C1 segment of cervical spinal cord (tissue), 14 donors: Measurements from ENCODE around the gene ACSS1.

ENCODE experiments used
- DNase-seq, 14 donors: peaks; one replicate each; lab custom pipeline; 2025; lab: John Stamatoyannopoulos, UW

ACSS1 gene

DNA sequence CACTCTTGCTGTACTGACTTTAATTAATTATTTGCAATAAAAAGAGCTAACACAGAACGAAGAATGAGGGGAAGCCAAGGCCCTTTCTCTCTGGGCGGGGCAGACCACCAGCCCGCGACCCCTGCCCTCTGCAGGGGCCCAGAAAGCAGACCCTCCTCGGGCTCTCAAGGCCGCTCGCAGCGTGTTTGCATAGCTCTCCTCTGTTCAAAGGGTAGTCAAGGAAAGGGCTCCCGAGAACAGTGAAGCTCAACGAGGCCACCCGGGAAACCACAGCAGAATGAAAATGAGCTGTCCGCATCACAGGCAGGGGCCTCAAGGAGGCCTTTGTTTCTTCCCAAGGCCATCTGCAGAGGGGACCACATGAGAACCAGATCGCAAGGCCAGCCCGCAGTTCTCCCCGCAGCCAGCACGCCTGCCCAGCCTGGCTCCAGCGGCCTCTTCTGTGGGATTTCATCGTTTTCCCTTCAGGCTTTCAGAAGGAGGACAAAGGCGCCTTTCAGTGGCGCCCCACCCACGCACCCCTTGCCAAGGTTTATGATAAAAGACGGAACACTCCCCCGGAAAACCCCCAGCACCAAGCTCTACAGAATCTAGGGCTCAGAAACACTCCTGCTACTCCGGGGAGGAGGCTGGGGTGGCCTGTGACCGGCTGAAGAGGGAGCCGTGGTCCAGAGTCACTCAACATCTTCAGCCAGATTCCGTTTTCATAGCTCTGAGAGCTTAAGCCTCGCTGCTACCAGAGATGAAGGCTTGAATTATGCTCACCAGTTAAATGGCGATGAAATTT, 25.3 kb downstream of the ACSS1 start:
- DNase-seq: peak in 13 of 14 donors; percentile 69 to 95 (median 87)

DNA sequence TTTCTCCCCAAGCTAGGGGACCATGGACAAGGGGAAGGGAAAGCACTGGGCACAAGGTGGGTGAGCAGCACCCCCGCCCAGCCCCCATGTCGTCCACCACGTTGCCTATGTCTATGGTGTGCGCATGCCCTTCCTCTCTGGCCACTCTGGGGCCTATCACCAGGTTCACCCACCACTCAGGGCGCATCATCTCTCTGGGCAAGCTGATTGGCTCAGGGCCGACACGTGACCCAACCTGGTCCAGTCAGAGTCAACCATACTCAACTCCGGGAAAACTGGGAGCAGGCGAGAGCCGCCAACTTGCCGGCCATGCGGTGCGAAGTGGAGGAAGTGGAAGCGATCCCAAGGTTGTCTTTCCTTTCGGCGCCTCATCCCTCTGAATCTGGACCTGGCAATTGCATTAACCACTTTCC, 25.9 kb downstream of the ACSS1 start:
- DNase-seq: peak in 9 of 14 donors; percentile 50 to 81 (median 70)

DNA sequence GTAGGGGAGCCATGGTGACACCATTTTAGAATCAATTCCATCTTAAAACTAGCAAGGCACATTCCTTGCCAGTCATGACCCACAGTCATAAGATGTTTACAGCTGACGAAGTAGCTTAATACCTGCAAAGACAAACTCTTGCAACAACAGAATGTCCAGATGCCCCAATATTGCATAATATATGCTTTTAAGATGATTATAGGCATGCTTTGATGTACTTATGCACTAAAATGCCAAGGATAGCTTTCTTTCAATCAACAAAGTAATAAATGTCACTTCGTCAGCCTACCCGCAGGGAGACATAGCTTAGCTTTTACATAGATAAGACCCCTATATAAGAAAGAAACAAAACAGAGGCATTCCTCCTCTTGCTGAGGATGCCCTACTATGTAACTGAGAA, 26.7 kb downstream of the ACSS1 start:
- DNase-seq: no peak

DNA sequence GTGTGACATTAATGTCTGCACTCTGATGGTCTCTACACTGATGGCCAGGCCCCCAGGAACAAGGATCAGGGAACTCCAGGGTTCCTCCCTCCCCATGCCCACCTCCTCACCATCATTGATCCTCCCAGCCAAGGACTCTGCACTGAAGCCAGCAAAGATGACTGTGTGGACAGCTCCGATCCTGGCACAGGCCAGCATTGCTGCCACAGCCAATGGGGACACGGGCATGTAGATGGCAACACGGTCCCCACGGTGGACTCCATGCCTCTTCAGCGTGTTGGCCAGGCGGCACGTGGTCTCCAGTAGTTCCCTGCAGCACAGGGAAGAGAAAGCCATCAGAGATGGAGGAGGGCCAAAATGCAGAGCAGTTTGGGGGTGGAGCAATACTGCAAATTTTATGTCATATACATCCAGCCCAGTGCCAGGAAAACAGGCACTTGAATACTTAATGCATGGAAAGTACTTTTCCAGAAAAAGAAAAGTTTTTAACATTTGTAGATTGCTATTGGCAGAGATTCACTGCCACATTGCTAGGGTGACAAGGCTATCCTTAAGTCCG, 27.2 kb downstream of the ACSS1 start:
- peak in 1 of 14 donors; percentile 49 for DNase-seq

DNA sequence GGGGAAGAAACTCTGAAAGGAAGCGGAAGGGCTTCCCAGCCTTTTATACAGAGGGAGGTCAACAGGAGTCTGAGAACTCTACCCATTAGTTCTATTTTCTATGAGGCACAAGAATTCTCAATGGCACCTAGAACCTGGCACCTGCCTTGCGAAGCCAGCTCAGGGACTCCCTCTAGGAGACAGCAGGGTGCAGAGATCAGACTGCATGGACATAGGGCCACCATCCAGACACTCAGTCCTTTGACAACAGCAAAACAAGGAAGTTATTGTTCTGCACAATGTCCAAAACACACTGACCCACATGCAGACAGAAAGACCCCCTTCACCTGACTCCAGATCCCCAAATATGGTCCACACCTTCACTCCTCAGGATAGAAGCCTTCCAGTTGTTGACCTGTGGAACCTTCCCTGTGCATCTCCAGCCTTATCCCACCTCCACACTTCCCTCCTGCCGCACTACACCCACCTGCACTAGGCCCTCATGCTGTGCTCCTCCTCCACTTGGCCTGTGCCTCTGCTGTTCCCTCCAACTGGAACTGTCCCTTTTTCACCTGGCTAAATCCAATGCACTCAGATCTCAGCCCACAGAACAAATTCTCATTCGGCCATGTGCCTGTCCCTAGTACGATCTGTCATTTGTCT, 27.8 kb downstream of the ACSS1 start:
- peak in 1 of 14 donors; percentile 32 for DNase-seq

DNA sequence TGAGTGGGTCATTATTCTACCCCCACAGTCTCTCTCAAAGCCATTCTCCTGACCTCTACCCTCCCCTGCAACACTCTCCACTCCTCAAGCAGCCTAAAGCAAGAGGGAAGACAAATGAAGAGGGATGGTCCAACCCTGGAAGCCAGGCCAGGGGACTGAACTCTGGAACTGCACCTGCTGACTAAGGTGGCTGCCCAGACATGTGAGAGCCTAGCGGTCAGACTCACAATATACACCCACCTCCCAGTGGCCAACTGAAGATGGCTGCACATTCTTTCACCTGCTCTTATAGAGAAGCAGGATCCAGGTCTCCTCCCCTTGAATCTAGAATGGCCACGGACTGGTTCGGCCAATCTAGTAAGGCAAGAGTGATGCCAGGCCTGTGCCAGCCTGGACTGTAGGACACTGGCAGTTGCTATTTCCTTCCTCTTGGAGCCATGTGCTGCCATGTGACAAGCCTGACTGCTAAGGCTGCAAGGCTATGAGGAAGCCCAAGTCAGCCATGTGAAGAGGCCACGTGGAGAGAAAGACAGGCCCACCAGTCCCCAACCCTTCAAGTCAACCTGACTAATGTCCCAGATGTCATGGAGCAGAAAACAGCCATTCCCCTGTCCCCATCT, 31.8 kb downstream of the ACSS1 start:
- no peak for DNase-seq

DNA sequence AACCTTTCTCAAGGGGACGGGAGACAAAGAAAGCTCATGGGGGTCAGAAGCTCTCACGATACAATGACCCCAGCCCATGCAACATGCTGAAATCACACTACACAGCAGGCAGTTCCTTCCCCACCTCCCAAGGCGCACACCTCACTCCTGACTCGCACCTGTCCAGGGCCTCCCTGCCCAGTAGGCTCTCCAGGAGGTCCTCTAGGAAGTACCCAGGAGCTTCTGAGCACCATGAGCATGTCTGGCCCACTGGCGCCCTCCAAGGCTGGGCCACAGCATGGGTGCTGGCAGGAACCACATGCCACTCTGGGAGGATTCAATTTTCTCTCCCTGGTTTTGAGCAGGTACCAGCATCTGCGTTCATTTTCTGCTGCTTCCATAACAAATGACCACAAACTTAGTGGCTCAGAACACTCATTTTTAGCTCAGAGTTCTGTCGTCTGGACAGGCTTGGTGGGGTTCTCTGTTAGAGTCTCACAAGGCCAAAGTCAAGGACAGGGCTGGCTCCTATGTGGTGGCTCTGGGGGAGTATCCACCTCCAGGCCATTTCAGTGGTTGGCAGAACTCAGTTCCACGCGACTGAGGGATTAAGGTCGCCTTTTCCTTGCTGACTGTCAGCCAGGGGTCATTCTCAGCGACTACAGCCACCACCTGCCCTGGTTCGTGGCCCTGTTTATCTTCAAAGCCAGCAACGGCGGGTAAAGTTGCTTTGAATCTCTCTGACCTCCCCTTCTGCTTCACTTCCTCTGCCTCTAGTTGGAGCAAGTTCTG, 32.7 kb downstream of the ACSS1 start:
- DNase-seq: no peak

DNA sequence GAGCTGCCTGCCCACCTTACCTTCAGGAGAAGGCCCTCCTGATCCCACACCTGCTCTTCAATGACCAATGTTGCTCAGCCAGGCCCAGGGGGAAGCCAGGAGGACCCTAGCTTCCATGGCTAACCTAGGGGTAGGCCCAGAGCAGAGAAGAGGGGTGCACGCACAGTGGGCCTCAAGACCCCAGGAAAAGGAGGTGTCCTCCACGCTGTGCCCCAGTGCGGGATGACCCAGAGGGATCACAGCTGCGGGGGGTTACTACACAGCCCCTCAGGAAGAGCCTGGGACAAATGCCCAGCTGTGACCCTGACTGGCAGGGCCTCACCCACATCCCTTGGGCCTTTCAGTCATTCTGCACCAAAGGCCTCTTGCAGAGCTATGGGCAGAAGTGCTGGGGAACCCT, 33.8 kb downstream of the ACSS1 start:
- no peak for DNase-seq

DNA sequence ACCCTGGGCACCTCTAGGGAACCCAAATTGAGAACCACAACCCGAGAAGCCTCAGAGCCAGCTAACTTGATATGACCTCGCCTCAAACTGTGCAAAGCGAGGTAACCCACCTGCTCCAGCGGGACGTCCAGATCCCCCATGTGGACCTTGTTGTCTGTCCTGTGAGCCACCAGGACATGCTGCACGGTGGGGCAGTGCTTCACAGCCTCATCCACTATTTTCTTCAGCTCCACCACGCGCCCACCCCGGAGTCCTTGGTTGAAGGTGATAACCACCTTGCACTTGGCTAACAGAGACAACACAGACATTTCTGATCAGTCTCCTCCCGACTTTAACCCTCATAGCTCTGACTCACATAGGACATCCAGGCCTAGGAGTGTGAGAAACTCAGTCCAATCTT, 34.6 kb downstream of the ACSS1 start:
- DNase-seq: no peak

DNA sequence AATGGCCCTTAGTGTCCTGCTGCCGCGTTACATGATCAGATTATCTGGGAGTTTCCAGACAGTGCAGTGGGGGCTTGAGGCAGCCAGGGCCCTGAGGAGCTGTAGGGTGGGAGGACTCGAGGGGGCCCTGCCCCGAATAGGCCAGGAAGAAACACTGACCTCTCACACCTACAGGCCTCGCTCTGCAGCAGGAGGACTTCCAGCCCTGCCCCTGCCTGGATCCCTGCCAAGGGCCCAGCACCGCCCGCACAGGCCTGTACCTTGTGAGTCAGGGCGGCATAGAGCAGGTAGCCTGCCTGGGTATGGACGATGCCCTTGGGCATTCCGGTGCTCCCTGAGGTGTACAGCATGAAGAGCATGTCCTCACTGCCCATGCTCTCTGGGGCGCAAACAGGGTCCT, 35.3 kb downstream of the ACSS1 start:
- no peak for DNase-seq

DNA sequence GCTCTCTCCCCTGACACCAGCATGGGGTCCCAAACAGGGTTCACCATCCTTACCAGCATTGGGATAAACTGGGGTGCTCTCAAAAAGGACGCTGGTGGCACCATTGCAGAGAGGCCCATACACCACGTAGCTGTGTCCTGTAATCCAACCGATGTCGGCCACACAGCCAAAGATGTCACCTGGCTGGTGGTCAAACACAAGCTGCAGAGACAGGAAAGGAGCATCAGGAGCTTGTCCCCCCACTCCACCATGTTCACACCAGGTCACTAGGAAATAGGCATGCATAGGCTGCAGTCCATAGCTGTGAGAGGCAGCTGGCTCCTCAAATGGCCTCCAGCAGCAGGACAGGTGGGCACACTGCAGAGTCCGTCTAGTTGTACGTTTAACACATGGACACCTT, 36.6 kb downstream of the ACSS1 start:
- no peak for DNase-seq

DNA sequence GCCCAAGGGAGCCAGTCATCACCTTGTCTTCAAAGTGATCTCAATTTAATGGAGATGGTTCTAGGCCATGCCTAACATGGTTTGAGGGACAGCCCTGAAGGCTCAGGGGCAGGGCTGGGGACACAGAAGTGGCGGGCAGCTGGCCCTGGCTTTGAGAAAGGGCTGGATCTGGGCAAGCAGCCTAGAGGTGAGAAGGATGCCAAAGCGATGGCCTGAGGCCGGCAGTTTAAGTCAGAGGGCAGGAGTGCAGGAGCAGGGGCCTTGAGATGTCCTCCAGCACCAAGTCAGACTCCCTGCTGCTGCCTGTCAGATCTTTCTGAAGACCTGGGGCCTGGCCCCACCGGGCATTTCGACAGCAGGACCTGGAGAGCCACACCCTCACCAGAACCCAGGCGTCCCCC, 37.0 kb downstream of the ACSS1 start:
- DNase-seq: no peak

DNA sequence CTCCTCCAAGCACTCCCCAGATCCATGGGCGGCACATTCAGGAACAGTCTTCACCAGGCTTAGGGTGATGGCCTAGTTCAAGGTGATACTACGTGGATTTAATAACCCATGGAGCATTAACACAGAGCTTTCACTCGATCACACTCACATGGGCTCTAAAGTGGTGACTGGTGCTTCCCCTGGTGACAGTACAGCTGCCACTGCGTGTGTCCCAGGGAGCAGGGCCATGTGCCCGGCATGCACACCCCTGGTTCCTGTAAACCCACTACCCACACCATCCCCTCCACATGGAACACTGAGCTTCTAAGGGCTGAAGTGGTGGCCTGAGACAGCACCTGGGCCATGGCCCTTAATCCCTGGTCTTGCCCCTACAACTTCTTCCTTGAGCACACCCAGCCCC, 37.6 kb downstream of the ACSS1 start:
- DNase-seq: no peak

DNA sequence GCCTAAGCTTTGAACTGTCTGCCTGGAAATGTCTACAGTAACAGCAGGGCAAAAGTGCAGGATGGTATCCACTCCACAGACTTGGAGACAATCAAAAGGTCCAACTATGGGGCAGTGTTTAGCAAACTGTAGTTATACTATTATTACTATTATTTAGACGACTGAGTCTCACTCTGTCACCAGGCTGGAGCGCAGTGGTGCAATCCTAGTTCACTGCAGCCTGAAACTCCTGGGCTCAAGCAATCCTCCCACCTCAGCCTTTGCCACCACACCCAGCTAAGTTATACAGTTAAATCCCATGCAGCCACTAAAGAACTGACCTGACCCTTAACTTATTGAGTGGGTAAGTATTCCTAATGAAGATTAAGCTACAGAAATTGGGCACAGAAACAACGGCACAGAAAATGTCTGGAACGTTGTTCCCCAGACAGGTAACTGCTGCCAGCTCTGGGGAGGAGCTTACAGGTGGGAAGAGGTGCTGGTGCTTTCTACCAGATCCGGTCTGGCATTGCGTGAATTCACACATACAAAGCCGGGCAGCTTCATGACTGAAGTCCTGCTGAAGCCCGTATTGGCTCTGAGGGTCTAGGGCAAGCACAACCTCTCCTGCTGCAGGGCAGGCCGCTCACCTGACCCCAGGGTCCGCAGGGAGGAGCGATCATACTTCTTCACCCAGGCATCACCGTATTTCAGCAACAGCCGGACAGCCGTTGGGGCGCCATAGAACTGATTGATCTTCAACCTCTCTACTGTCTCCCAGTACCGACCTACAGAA, 38.4 kb downstream of the ACSS1 start:
- no peak for DNase-seq

DNA sequence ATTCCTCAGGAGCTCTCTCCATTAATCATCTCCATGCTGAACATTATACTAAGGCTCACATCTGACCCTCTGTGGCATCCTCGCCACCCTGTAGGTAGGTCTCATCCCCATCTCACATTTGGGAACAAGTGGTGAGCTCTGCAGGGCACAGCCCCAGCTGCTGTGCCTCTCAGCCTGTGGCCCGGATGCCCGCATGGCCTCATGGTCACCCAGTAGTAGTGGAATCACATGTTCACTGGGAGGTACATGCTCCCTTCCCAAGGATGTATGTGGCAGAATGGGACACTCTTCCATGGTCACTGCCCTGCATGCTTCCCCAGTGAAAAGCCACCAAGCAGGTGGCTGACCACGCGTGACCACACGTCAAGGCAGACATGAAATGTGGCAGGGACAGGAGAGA, 39.1 kb downstream of the ACSS1 start:
- no peak for DNase-seq

DNA sequence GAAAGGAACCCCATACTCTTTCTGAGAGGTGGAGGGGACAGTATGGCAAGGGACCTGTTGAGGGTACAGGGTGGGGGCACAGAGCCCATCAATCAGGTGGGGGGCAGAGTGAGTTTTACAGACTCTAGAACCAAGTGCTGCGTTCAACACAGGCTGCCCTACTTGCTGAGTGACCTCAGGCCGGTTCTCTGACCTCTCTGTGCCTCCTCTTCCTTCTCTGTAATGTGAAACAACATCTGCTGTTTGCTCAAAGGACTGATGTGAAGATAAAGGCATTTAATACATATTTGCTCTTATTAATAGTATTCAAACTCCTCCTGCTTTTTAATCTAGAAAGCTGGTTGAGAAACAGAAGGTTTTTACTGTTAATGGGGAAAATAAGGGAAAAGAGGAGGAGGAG, 39.5 kb downstream of the ACSS1 start:
- DNase-seq: no peak

DNA sequence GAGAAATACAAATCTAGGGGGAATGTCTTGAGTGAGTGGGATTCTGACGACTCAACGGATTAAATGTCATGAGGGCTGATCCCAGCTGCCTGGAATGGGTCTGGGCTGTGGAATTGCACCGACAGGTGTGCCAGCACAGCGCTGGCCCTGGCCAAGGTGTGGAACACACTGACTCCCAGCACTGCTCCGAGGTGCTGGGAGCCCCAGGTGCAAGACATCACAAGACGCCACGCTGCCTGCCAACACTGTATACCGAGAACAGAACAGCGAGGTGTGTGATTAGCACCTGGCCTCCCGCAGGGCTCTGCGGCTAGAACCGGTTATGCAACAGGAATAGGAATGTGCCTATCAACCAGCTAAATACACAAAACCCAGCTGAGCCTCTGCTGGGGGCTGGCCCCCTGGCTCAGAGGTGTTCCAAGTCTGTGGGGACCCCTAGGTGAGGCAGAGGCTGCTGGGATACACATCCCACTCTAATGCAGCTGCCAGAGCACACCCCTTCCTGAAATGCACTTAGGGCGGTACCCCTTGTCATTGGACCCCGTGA, 40.6 kb downstream of the ACSS1 start:
- no peak for DNase-seq

DNA sequence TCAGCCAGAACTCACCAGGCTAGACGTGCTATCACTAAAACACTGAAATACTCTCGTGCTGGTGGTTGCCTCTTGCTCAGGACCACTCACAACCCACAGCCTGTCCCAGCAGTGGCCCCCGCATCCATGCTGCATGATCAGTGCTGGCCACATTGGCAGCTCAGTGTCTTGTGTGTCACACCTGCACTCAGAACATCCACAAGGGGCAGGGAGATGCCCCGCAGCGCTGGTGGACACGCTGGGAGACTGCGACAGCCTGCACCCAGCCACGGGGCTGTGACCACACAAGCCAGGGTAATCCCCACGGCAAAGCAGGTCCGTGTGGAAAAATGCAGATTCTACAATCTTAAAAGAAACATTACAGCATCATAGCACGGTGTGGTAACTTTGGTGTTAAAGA, 41.5 kb downstream of the ACSS1 start:
- no peak for DNase-seq

DNA sequence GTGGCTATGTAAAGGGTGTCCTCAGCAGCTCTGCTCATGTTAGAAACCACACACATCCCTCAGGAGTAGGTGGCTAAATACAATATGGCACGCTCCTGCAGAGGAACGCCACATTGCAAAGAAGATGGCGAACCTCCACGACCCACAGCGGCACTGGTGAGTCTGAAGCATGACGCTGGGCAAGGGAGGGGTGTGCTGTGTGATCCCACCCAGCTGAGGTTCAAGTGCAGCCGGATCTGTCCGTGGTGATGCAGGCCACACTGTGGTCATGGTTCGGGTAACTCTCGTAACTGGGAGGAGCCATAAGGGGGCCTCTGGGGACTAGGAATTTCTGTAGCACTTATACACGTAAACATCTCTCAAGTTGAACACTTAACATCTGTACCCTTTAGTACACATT, 42.0 kb downstream of the ACSS1 start:
- DNase-seq: no peak

DNA sequence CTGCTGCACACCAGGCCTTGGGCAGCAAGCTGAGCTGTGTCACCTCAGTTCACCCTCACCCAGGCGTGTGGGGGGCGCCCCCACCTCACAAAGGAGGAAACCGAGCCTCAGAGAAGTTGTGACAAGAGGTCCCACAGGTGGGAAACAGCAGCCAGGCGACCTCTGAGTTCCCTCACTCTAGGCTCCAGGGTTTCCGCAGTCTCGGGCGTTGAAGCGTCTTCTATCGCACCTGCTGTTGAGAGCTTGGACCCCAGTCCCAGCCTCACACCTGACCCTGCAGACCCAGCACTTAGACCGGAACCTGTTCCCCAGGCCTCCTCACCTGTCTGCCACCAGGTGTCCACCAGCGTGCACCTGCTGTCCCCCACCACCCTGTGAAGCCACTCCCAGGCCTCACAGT, 43.1 kb downstream of the ACSS1 start:
- DNase-seq: no peak
